SK-N-SH treated with all-trans-retinoic acid at 6 μM for 48 hours (cell line): ENCODE data around the gene PLEKHA1.

Source experiments
- ATAC-seq: fragments of 200-7000 bp; cut with Tn5 transposase; 3 replicates; pipeline ENCODE4 v1.9.1; 2020; ENCODE audit warnings: mild to moderate bottlenecking, moderate library complexity
- ARNTL ChIP-seq: fragments of 450-650 bp; formaldehyde crosslinking; IDR thresholded peaks from 2 replicates; pipeline ENCODE4 v1.5.0; 2020; ENCODE audit warnings: low read depth, mild to moderate bottlenecking, moderate library complexity, borderline replicate concordance
- BACH2 ChIP-seq: fragments of 250-450 bp; sonication (Bioruptor Pico); IDR thresholded peaks from 2 replicates; pipeline ENCODE4 v1.9.0; 2021; ENCODE audit warnings: mild to moderate bottlenecking, borderline replicate concordance
- CSDC2 ChIP-seq: fragments of 250-450 bp; sonication (Bioruptor Pico); IDR thresholded peaks from 2 replicates; pipeline ENCODE4 v1.5.0; 2020; ENCODE audit warnings: mild to moderate bottlenecking, moderate library complexity
- CSRNP3 ChIP-seq: fragments of 250-450 bp; sonication (Bioruptor Pico); IDR thresholded peaks from 2 replicates; pipeline ENCODE4 v1.5.1; 2021; ENCODE audit warnings: mild to moderate bottlenecking, moderate library complexity
- GLIS3 ChIP-seq: fragments of 250-450 bp; sonication (Bioruptor Pico); IDR thresholded peaks from 2 replicates; pipeline ENCODE4 v1.5.0; 2020; ENCODE audit warnings: mild to moderate bottlenecking, moderate library complexity
- ISL1 ChIP-seq: fragments of 250-450 bp; sonication (Bioruptor Pico); IDR thresholded peaks from 2 replicates; pipeline ENCODE4 v2.1.2; 2022; ENCODE audit warnings: mild to moderate bottlenecking, moderate library complexity
- OSR1 ChIP-seq: fragments of 250-450 bp; sonication (Bioruptor Pico); IDR thresholded peaks from 2 replicates; pipeline ENCODE4 v1.8.0; 2022; ENCODE audit warnings: moderate library complexity, mild to moderate bottlenecking, inconsistent platforms
- POU6F1 ChIP-seq: fragments of 250-450 bp; sonication (Bioruptor Pico); IDR thresholded peaks from 2 replicates; pipeline ENCODE4 v1.8.0; 2021; ENCODE audit warnings: low read depth, mild to moderate bottlenecking, moderate library complexity, borderline replicate concordance
- SNAI2 ChIP-seq: fragments of 250-450 bp; sonication (Bioruptor Pico); IDR thresholded peaks from 2 replicates; pipeline ENCODE4 v1.5.0; 2020; ENCODE audit warnings: mild to moderate bottlenecking, moderate library complexity
- TCF4 ChIP-seq: fragments of 250-450 bp; sonication (Bioruptor Pico); IDR thresholded peaks from 2 replicates; pipeline ENCODE4 v1.8.0; 2021; ENCODE audit warnings: mild to moderate bottlenecking, moderate library complexity, borderline replicate concordance
- TSHZ2 ChIP-seq: fragments of 250-450 bp; sonication (Bioruptor Pico); IDR thresholded peaks from 2 replicates; pipeline ENCODE4 v1.5.0; 2020; ENCODE audit warnings: mild to moderate bottlenecking, moderate library complexity
- ZC3H10 ChIP-seq: fragments of 250-450 bp; sonication (Bioruptor Pico); IDR thresholded peaks from 2 replicates; pipeline ENCODE4 v1.5.1; 2021; ENCODE audit warnings: mild to moderate bottlenecking, moderate library complexity
- ZFP3 ChIP-seq: fragments of 250-450 bp; sonication (Bioruptor Pico); IDR thresholded peaks from 2 replicates; pipeline ENCODE4 v1.5.0; 2020; ENCODE audit warnings: mild to moderate bottlenecking, moderate library complexity
- ZFP30 ChIP-seq: fragments of 450-650 bp; formaldehyde crosslinking; IDR thresholded peaks from 2 replicates; pipeline ENCODE4 v1.5.0; 2022; ENCODE audit warnings: mild to moderate bottlenecking, moderate library complexity
- ZNF70 ChIP-seq: fragments of 450-650 bp; formaldehyde crosslinking; IDR thresholded peaks from 2 replicates; pipeline ENCODE4 v1.5.0; 2020; ENCODE audit warnings: mild to moderate bottlenecking, moderate library complexity
- ZNF8 ChIP-seq: fragments of 450-650 bp; formaldehyde crosslinking; IDR thresholded peaks from 2 replicates; pipeline ENCODE4 v1.5.0; 2020; ENCODE audit warnings: mild to moderate bottlenecking, moderate library complexity

Gene PLEKHA1

GRCh38 chr10:122454603-122455080 lies 80.1 kb downstream of the PLEKHA1 start, which contains the start of gene ARMS2:
Gene ARMS2, plus strand, starts transcription at chr10:122454653. Its CDS starts 75 bp downstream, at chr10:122454728.
- TF ChIP-seq ZC3H10 (CRISPR knock-in tag) (no peak), OSR1 (no peak), GLIS3 (no peak), POU6F1 (CRISPR knock-in tag) (no peak)
- no peak for ATAC-seq

- no peak for ATAC-seq
- TF ChIP-seq CSDC2 (CRISPR knock-in tag) (no peak), ZC3H10 (CRISPR knock-in tag) (no peak), GLIS3 (no peak), TSHZ2 (no peak), POU6F1 (CRISPR knock-in tag) (no peak), ZFP30 (CRISPR knock-in tag) (no peak)
Measured at GRCh38 chr10:122455376-122456079, 81.0 kb downstream of the PLEKHA1 start.

- TF ChIP-seq ZNF8 (no peak), ZFP3 (CRISPR knock-in tag) (no peak)
- ATAC-seq, result no peak
Measured at GRCh38 chr10:122457934-122458333, 83.4 kb downstream of the PLEKHA1 start.

- no peak for TF ChIP-seq ARNTL (CRISPR knock-in tag)
- no peak for TF ChIP-seq ISL1
- TF ChIP-seq CSRNP3 (CRISPR knock-in tag), result no peak
- TF ChIP-seq TCF4 (CRISPR knock-in tag), result no peak
- no peak for TF ChIP-seq ZFP30 (CRISPR knock-in tag)
- no peak for TF ChIP-seq ZC3H10 (CRISPR knock-in tag)
- TF ChIP-seq BACH2 (CRISPR knock-in tag), result no peak
- TF ChIP-seq, all 23 proteins: peak for 0
- ATAC-seq, result no peak
Measured at GRCh38 chr10:122458693-122459092, 84.2 kb downstream of the PLEKHA1 start.

GRCh38 chr10:122459561-122460273 lies 85.2 kb downstream of the PLEKHA1 start:
- no peak for TF ChIP-seq SNAI2 (CRISPR knock-in tag)
- TF ChIP-seq ZC3H10 (CRISPR knock-in tag), result no peak
- TF ChIP-seq ARNTL (CRISPR knock-in tag), result no peak
- no peak for TF ChIP-seq ZNF70 (CRISPR knock-in tag)
- TF ChIP-seq, all 23 proteins: peak for 0
- ATAC-seq, result peak; percentile 3; the same call in 2 of the 3 replicates
